Measurements from ENCODE around the gene TMEM114. TPM values are rescaled to one million over a fixed set of nuclear protein-coding genes. Genes with fewer than 3 reads are reported as not detected.

The TMEM114 gene
- total RNA-seq, result not detected in 2 replicates

DNA sequence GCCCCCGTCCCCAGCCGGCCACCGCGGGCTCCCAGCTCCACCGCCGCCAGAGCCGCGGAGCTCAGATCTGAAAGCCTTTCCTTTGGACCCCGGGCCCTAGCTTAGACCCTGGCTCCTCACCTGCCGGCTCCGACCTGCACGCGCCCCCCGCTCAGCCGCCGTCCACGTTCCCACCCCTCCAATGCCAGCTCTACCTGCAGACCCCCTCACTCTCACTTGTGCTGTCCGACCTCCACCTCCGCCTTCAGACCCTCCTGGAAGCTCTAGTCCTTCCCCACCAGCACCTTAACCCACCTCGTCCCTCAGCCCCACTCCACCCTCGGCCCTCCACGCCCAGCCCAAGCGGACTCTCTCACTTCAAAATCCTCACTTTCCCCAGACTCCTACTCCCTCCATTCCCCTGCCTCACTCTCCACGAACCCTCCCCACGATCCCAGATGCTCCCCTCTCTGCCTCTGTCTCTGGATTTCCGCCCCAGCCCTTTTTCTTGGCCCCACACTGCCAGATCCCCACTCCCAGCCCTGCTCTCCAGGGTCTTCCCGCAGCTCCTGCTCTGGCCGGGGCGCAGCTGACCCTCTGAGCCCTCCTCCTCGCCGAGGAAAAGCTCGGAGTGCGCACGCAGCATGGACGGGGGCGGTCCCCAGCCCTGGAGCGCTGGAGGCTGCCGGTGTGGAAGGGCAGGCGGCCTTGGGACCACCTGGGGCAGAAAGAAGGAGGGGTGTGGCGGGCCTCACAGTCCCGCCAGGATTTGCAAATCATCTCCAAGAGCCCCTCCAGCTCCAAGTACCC lies at the start of gene TMEM114:
TSS of gene TMEM114 (minus strand) at position 612 of the 789 bp plus-strand sequence. CDS start 673 bp downstream, outside the sequence.

DNA sequence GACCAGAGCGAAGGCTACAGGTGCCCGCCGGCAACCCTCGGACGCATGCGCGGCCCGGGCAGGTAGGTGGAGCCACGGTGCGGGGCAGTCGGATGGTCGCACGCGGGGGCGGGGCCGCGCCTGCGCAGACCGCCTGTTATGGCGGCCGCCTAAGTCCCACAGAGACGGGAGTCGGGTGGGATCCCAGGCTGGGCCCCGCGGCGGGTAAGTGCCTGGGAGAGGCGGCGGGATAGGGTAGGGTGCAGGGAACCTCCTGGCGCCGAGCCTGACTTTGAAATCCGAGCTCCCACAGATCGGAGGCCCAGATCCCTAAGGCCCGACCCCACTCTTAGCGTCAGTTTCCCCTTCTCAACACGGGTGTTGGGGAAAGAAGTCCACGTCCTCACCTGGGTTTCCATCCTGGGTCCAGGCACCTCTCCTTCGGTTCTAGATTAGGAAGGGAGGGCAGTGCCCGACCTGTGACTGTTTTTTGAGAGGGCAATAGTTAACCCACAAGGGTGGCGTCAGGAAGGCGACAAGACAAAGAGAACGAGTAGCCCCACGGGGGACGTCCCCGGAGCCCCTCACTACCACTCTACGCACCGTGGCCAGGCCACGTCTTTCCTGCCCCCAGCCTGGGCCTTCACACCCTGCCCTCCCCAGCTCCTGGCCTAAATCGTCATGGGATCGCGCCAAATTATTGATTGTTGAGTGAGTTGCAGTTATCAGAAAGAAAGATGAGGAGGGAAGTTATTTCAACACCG lies 31.4 kb upstream of the TMEM114 start, which contains the start of gene METTL22:
TSS of gene METTL22 (plus strand) at position 127 of the 743 bp plus-strand sequence. CDS start 3,968 bp downstream, outside the sequence.

Other genes with a start within 250 kb of the TMEM114 start
- 9.4 and 26.1 TPM in 2 replicates for gene METTL22, start 31.2 kb upstream of the TMEM114 start, total RNA-seq
- gene ABAT, start 84.1 kb upstream of the TMEM114 start, total RNA-seq, result 0.81 and 2.7 TPM in 2 replicates
- gene TMEM186, start 207.1 kb upstream of the TMEM114 start, total RNA-seq, result 3.6 and 6.6 TPM in 2 replicates
- gene PMM2, start 207.3 kb upstream of the TMEM114 start, total RNA-seq, result 12.6 and 29.8 TPM in 2 replicates